ENCODE results near the gene LMO7. TPM values are rescaled to one million over a fixed set of nuclear protein-coding genes. Genes with fewer than 3 reads are reported as not detected.

LMO7 gene
- total RNA-seq, 2 experiments from 2014 or later = 21.4 to 25.4 TPM

DNA sequence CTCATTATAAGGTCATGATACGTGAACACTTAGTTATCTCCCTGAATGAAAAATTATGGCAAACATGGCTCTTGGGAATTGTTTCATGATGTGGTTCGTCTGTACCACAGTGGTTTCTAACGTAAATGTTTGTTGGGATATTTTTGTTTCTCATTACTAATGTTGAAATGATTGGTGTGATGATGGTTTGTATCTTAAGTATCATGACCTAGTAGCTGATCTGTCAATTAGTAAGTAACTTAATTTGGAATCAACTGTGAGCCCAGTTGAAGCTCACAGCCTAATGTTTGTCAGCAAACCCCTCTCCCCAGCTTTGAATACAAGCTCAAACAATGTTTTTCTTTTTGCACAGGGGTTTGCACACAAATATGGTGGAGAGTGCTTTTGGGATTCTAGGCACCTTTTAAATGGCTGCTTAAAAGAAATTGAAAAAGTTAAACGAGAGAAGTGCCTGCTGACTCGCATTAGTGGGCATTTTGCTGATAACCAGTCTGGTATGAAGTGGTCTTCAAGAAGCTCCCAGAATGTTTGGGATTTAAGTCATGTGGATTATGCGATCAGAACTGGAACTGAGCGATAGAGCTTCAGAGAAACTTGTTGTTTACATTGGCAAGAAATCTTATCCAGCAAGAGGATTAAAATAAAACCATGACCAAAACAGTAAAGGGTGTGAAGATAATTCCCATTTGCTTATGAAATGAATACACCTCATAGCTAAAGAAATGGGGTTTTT lies 68.2 kb downstream of the LMO7 start:
- Histone ChIP-seq H3K9me2 (ENCODE audit: insufficient read depth, low read length) (no peaks in the 10 kb centered on the region), H3K27ac (ENCODE audit: low read depth, low read length, poor library complexity, severe bottlenecking) (no peak overlapping the region), H3K4me2 (ENCODE audit: low read length) (no peak overlapping the region), H3K4me1 (ENCODE audit: insufficient read depth, low read length, poor library complexity, severe bottlenecking) (no peaks in the 10 kb centered on the region), H3K79me2 (ENCODE audit: insufficient read depth, low read depth, low read length) (no peaks in the 10 kb centered on the region), H4K20me1 (ENCODE audit: insufficient read depth, low read length) (no peaks in the 10 kb centered on the region), H3K9me3 (ENCODE audit: low read length) (no peaks in the 10 kb centered on the region), H3K4me3 (ENCODE audit: low read depth, low read length, poor library complexity, severe bottlenecking) (no peak overlapping the region), H3K36me3 (ENCODE audit: insufficient read depth, low read length) (no peaks in the 10 kb centered on the region), H2AFZ (ENCODE audit: low read length) (no peak overlapping the region)
- TF ChIP-seq, protein P1, sequence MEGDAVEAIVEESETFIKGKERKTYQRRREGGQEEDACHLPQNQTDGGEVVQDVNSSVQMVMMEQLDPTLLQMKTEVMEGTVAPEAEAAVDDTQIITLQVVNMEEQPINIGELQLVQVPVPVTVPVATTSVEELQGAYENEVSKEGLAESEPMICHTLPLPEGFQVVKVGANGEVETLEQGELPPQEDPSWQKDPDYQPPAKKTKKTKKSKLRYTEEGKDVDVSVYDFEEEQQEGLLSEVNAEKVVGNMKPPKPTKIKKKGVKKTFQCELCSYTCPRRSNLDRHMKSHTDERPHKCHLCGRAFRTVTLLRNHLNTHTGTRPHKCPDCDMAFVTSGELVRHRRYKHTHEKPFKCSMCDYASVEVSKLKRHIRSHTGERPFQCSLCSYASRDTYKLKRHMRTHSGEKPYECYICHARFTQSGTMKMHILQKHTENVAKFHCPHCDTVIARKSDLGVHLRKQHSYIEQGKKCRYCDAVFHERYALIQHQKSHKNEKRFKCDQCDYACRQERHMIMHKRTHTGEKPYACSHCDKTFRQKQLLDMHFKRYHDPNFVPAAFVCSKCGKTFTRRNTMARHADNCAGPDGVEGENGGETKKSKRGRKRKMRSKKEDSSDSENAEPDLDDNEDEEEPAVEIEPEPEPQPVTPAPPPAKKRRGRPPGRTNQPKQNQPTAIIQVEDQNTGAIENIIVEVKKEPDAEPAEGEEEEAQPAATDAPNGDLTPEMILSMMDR (conservative IDR thresholded peaks at IDR 0.05; ENCODE audit: low read length) = no peak
- no peak for TF ChIP-seq EZH2phosphoT487 (IDR thresholded peaks at IDR 0.05; ENCODE audit: borderline replicate concordance, low read depth, low read length)
- ChIA-PET POLR2A (interaction anchor here (0.6 kb wide), 1 partner anchor 90 kb away, joined by 3 read pairs; no protein-coding TSS in a partner anchor), CTCF (ENCODE audit: unreplicated experiment) (no interaction called here)
- intact Hi-C loops (cut with micrococcal nuclease; ENCODE audit: unreplicated experiment) = no loop called here
- no peak for DNase-seq (ENCODE audit: low spot score)
- no TSS peak for BruUV-seq (replicated peaks)

DNA sequence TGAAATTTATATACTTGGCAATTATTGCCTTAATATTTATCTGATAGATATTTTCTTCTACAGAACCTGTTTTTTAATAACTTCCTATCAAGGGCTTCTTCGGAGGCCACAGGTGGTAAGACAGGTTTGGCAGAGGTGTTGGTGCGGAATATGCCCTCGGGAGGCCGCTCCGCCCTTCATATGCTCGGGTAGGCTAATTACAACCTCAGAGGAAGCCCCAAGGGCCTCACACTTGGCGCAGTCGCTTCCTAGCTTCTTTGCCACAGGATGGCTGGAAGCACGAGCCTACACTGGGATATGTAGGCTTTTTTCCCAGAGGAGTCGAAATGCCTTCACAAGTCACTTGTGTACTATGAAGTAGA lies 68.8 kb downstream of the LMO7 start:
- Histone ChIP-seq H4K20me1 (ENCODE audit: insufficient read depth, low read length) (no peaks in the 10 kb centered on the region), H3K79me2 (ENCODE audit: insufficient read depth, low read depth, low read length) (no peaks in the 10 kb centered on the region), H3K4me1 (ENCODE audit: insufficient read depth, low read length, poor library complexity, severe bottlenecking) (no peaks in the 10 kb centered on the region), H3K4me2 (ENCODE audit: low read length) (no peak overlapping the region), H3K4me3 (ENCODE audit: low read depth, low read length, poor library complexity, severe bottlenecking) (no peak overlapping the region), H3K9me2 (ENCODE audit: insufficient read depth, low read length) (no peaks in the 10 kb centered on the region), H2AFZ (ENCODE audit: low read length) (no peak overlapping the region), H3K27ac (ENCODE audit: low read depth, low read length, poor library complexity, severe bottlenecking) (no peak overlapping the region), H3K9me3 (ENCODE audit: low read length) (no peaks in the 10 kb centered on the region), H3K36me3 (ENCODE audit: insufficient read depth, low read length) (no peaks in the 10 kb centered on the region)
- no peak for TF ChIP-seq EZH2phosphoT487 (IDR thresholded peaks at IDR 0.05; ENCODE audit: borderline replicate concordance, low read depth, low read length)
- TF ChIP-seq, protein P1 (conservative IDR thresholded peaks at IDR 0.05; ENCODE audit: low read length) = no peak
- intact Hi-C loops (cut with micrococcal nuclease; ENCODE audit: unreplicated experiment) = no loop called here
- BruUV-seq (replicated peaks) = no TSS peak
- ChIA-PET CTCF (ENCODE audit: unreplicated experiment) (no interaction called here), POLR2A (interaction anchor here (0.6 kb wide), 1 partner anchor 91 kb away, joined by 3 read pairs; no protein-coding TSS in a partner anchor)
- DNase-seq (ENCODE audit: low spot score) = no peak

DNA sequence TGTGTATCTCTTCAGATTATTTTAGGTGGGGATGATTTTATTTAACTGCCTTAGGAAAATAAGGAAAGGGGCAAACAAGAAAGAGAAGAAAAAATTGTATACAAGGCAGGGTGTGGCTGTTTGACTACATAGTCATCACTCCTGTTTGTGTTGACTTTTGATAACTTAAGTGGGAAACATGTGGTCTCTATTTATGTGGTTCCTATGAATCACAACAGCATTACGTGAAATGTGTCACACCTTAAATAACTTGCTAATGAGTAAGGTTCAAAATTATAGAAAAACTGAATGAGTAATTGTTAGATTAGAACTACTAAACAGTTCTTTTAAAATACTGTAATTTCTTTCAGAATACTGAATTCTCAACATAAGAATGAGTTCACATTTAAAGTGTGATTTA lies 69.3 kb downstream of the LMO7 start:
- H3K9me3 ChIP-seq (ENCODE audit: low read length) = no peaks in the 10 kb centered on the region

More for the DNA sequence above, 69.3 kb downstream of the LMO7 start:
- Histone ChIP-seq H3K4me1 (ENCODE audit: insufficient read depth, low read length, poor library complexity, severe bottlenecking) (no peaks in the 10 kb centered on the region), H4K20me1 (ENCODE audit: insufficient read depth, low read length) (no peaks in the 10 kb centered on the region), H3K4me2 (ENCODE audit: low read length) (no peak overlapping the region), H3K4me3 (ENCODE audit: low read depth, low read length, poor library complexity, severe bottlenecking) (no peak overlapping the region), H3K9me2 (ENCODE audit: insufficient read depth, low read length) (no peaks in the 10 kb centered on the region), H3K27ac (ENCODE audit: low read depth, low read length, poor library complexity, severe bottlenecking) (no peak overlapping the region), H3K36me3 (ENCODE audit: insufficient read depth, low read length) (no peaks in the 10 kb centered on the region), H2AFZ (ENCODE audit: low read length) (no peak overlapping the region), H3K79me2 (ENCODE audit: insufficient read depth, low read depth, low read length) (no peaks in the 10 kb centered on the region)
- intact Hi-C loops (cut with micrococcal nuclease; ENCODE audit: unreplicated experiment) = no loop called here
- TF ChIP-seq EZH2phosphoT487 (IDR thresholded peaks at IDR 0.05; ENCODE audit: borderline replicate concordance, low read depth, low read length) = no peak
- TF ChIP-seq, protein P1 (conservative IDR thresholded peaks at IDR 0.05; ENCODE audit: low read length) = no peak
- no peak for DNase-seq (ENCODE audit: low spot score)
- no TSS peak for BruUV-seq (replicated peaks)
- POLR2A ChIA-PET = no interaction called here
- CTCF ChIA-PET (ENCODE audit: unreplicated experiment) = no interaction called here

Measured in OCI-LY7 (cell line).